IMR-90 (cell line): Measurements from ENCODE around the gene HINT3. TPM values are rescaled to one million over a fixed set of nuclear protein-coding genes. Genes with fewer than 3 reads are reported as not detected.

Experiments
- ATAC-seq: fragments of 200-7000 bp; cut with Tn5 transposase; 2 replicates; pipeline ENCODE4 v1.9.1; 2020; ENCODE audit warnings: low read depth, mild to moderate bottlenecking, moderate library complexity
- BruUV-seq: library from RNA; stranded (reverse); fragments of 400-500 nt; replicated peaks from 2 replicates; lab custom pipeline; 2021; lab: Mats Ljungman, UMichigan
- CTCF ChIA-PET: fragments of 300-600 bp; formaldehyde crosslinking; extraction: SDS; loops from one replicate; lab custom pipeline; 2021; ENCODE audit warnings: antibody characterized with exemption; lab: Yijun Ruan, JAX
- POLR2A ChIA-PET: fragments of 300-600 bp; sonication (Branson Sonifier 250); formaldehyde crosslinking; loops from one replicate; lab custom pipeline; 2022; ENCODE audit warnings: antibody characterized with exemption; ENCODE audit not compliant: unreplicated experiment; lab: Charles Lee
- DNase-seq: peaks from one replicate; pipeline ENCODE4 v3.0.0; 2013
- H2AFZ ChIP-seq: replicated peaks from 2 replicates; pipeline ENCODE3; 2013; ENCODE audit warnings: low read length, mild to moderate bottlenecking; ENCODE audit not compliant: poor library complexity
- H2AK5ac ChIP-seq: 2 replicates; pipeline ENCODE4 v1.6.1; 2013; ENCODE audit warnings: low read depth, low read length, inconsistent platforms
- H2AK9ac ChIP-seq: replicated peaks from 2 replicates; pipeline ENCODE3; 2013; ENCODE audit warnings: mild to moderate bottlenecking, low read depth, low read length, moderate library complexity; ENCODE audit not compliant: poor library complexity
- H2BK120ac ChIP-seq: 2 replicates; pipeline ENCODE4 v1.6.1; 2013; ENCODE audit warnings: low read depth, low read length, inconsistent platforms
- H2BK15ac ChIP-seq: 3 replicates; pipeline ENCODE4 v1.6.1; 2013; ENCODE audit warnings: low read depth, low read length, inconsistent platforms
- H2BK20ac ChIP-seq: 2 replicates; pipeline ENCODE4 v1.6.1; 2013; ENCODE audit warnings: low read depth, mild to moderate bottlenecking, inconsistent platforms, low read length, moderate library complexity
- H2BK5ac ChIP-seq: 2 replicates; pipeline ENCODE4 v1.6.1; 2013; ENCODE audit warnings: mild to moderate bottlenecking, low read depth, low read length, inconsistent platforms; ENCODE audit not compliant: poor library complexity, severe bottlenecking
- H3K14ac ChIP-seq: replicated peaks from 2 replicates; pipeline ENCODE4 v1.6.1; 2013; ENCODE audit warnings: low read depth, low read length, inconsistent platforms
- H3K18ac ChIP-seq: 2 replicates; pipeline ENCODE4 v1.6.1; 2013; ENCODE audit warnings: low read depth, low read length, control low read depth
- H3K23ac ChIP-seq: 2 replicates; pipeline ENCODE4 v1.6.1; 2013; ENCODE audit warnings: low read depth, low read length, inconsistent platforms
- H3K27ac ChIP-seq: 2 replicates; pipeline ENCODE4 v1.5.1; 2013; ENCODE audit warnings: mild to moderate bottlenecking, control low read depth, low read length; ENCODE audit not compliant: insufficient read depth
- H3K27me3 ChIP-seq: 2 replicates; pipeline ENCODE4 v1.6.1; 2013; ENCODE audit warnings: low read length; ENCODE audit not compliant: control insufficient read depth, insufficient read depth
- H3K36me3 ChIP-seq: 2 replicates; pipeline ENCODE4 v1.6.1; 2013; ENCODE audit warnings: low read length, mixed read lengths; ENCODE audit not compliant: control insufficient read depth, insufficient read depth
- H3K4ac ChIP-seq: 2 replicates; pipeline ENCODE4 v1.6.1; 2013; ENCODE audit warnings: low read depth, low read length, inconsistent platforms
- H3K4me1 ChIP-seq: 2 replicates; pipeline ENCODE4 v1.6.1; 2013; ENCODE audit warnings: low read length, mixed read lengths; ENCODE audit not compliant: control insufficient read depth, insufficient read depth
- H3K4me2 ChIP-seq: 2 replicates; pipeline ENCODE4 v1.6.1; 2013; ENCODE audit warnings: low read depth, mild to moderate bottlenecking, control low read depth, low read length, moderate library complexity
- H3K4me3 ChIP-seq: 2 replicates; pipeline ENCODE4 v1.5.1; 2013; ENCODE audit warnings: low read depth, mild to moderate bottlenecking, control low read depth, low read length, moderate library complexity; ENCODE audit not compliant: insufficient read depth
- H3K56ac ChIP-seq: 2 replicates; pipeline ENCODE4 v1.6.1; 2013; ENCODE audit warnings: low read length, inconsistent platforms; ENCODE audit not compliant: insufficient read depth; ENCODE audit errors: extremely low read depth
- H3K79me1 ChIP-seq, 2 experiments: 2 replicates each; pipeline ENCODE4 v1.6.1; 2013; ENCODE audit warnings: low read length in 2 of 2, inconsistent platforms in 1 of 2, low read depth in 1 of 2
- H3K9ac ChIP-seq: 2 replicates; pipeline ENCODE4 v1.6.1; 2013; ENCODE audit warnings: low read depth, low read length, control low read depth
- H3K9me1 ChIP-seq: 2 replicates; pipeline ENCODE4 v1.6.1; 2013; ENCODE audit warnings: low read length, inconsistent platforms; ENCODE audit not compliant: insufficient read depth
- H3K9me3 ChIP-seq: 2 replicates; pipeline ENCODE4 v1.6.1; 2013; ENCODE audit warnings: low read length; ENCODE audit not compliant: control insufficient read depth, insufficient read depth
- H4K20me1 ChIP-seq: 2 replicates; pipeline ENCODE4 v1.6.1; 2013; ENCODE audit warnings: low read length, inconsistent platforms; ENCODE audit not compliant: insufficient read depth
- H4K5ac ChIP-seq: 2 replicates; pipeline ENCODE4 v1.6.1; 2013; ENCODE audit warnings: mild to moderate bottlenecking, low read depth, low read length, control low read depth
- H4K8ac ChIP-seq, 2 experiments: 2 replicates each; pipeline ENCODE4 v1.6.1; 2013; ENCODE audit warnings: low read depth in 2 of 2, low read length in 2 of 2, control low read depth in 1 of 2, inconsistent platforms in 1 of 2
- H4K91ac ChIP-seq: 2 replicates; pipeline ENCODE4 v1.6.1; 2013; ENCODE audit warnings: low read depth, low read length, inconsistent platforms; ENCODE audit not compliant: insufficient read depth
- BHLHE40 ChIP-seq: fragments of 150-350 bp; IDR thresholded peaks from 2 replicates; pipeline ENCODE4 v1.6.1; 2016; ENCODE audit warnings: mild to moderate bottlenecking, low read depth, low read length
- CEBPB ChIP-seq: IDR thresholded peaks from 2 replicates; pipeline ENCODE4 v1.6.1; 2012; ENCODE audit warnings: low read depth, low read length, improper control_type of control experiment
- CHD1 ChIP-seq: IDR thresholded peaks from 2 replicates; pipeline ENCODE4 v1.6.1; 2012; ENCODE audit warnings: low read depth, low read length, improper control_type of control experiment
- ELK1 ChIP-seq: fragments of 150-350 bp; IDR thresholded peaks from 2 replicates; pipeline ENCODE4 v1.6.1; 2016; ENCODE audit warnings: low read depth, mild to moderate bottlenecking, low read length, moderate library complexity, borderline replicate concordance
- FOS ChIP-seq: fragments of 150-350 bp; IDR thresholded peaks from 2 replicates; pipeline ENCODE4 v1.6.1; 2016; ENCODE audit warnings: low read depth, low read length
- MAFK ChIP-seq: IDR thresholded peaks from 2 replicates; pipeline ENCODE4 v1.6.1; 2012; ENCODE audit warnings: low read depth, low read length, improper control_type of control experiment
- MAZ ChIP-seq: IDR thresholded peaks from 2 replicates; pipeline ENCODE4 v1.6.1; 2012; ENCODE audit warnings: low read depth, mild to moderate bottlenecking, low read length, improper control_type of control experiment, moderate library complexity, borderline replicate concordance
- MXI1 ChIP-seq: IDR thresholded peaks from 2 replicates; pipeline ENCODE4 v1.6.1; 2012; ENCODE audit warnings: low read depth, mild to moderate bottlenecking, low read length, moderate library complexity, borderline replicate concordance
- NFE2L2 ChIP-seq: fragments of 150-350 bp; IDR thresholded peaks from 2 replicates; pipeline ENCODE4 v1.6.1; 2016; ENCODE audit warnings: low read depth, mild to moderate bottlenecking, low read length
- POLR2A ChIP-seq: IDR thresholded peaks from 2 replicates; pipeline ENCODE4 v1.6.1; 2012; ENCODE audit warnings: mild to moderate bottlenecking, low read depth, low read length
- RAD21 ChIP-seq: IDR thresholded peaks from 2 replicates; pipeline ENCODE4 v1.6.1; 2012; ENCODE audit warnings: low read length, improper control_type of control experiment
- RCOR1 ChIP-seq: IDR thresholded peaks from 2 replicates; pipeline ENCODE4 v1.6.1; 2012; ENCODE audit warnings: mild to moderate bottlenecking, low read length, improper control_type of control experiment; ENCODE audit not compliant: insufficient replicate concordance
- RFX5 ChIP-seq: IDR thresholded peaks from 2 replicates; pipeline ENCODE4 v1.8.0; 2012; ENCODE audit warnings: low read depth, mild to moderate bottlenecking, low read length, moderate library complexity
- SMC3 ChIP-seq: fragments of 150-350 bp; IDR thresholded peaks from 2 replicates; pipeline ENCODE4 v1.6.1; 2016; ENCODE audit warnings: low read depth, mild to moderate bottlenecking, antibody characterized with exemption, low read length, moderate library complexity
- WGBS, 2 experiments: methylation state at CpG; one replicate each; pipeline versions ENCODE4 v1.1.5 to v1.1.7; 2013; ENCODE audit warnings: missing lambda C conversion rate in 2 of 2; ENCODE audit not compliant: insufficient read length in 1 of 2; ENCODE audit errors: extremely low coverage in 2 of 2; 5-methylcytosine and 5-hydroxymethylcytosine counted together
- dilution Hi-C: fragments of 300-500 bp; cut with HindIII; formaldehyde crosslinking; loops from one replicate; pipeline ENCODE4 v1.14.3; 2018; ENCODE audit warnings: low sequenced_read_pairs; ENCODE audit not compliant: unreplicated experiment
- in situ Hi-C: fragments of 300-500 bp; cut with MboI; formaldehyde crosslinking; loops from 3 replicates; pipeline ENCODE4 v1.14.3; 2019; ENCODE audit warnings: low sequenced_read_pairs, inconsistent platforms, mixed read lengths
- intact Hi-C: fragments of 100-400 bp; cut with micrococcal nuclease; formaldehyde crosslinking; loops from 2 replicates; pipeline ENCODE4 v1.10.0; 2022
- polyA plus RNA-seq, 3 experiments: library from polyadenylated mRNA; depleted of rRNA; stranded (reverse); fragments of >200 nt; gene quantifications; 2 replicates each; pipeline ENCODE4 v1.2.3, GENCODE V29; 2012; ENCODE audit warnings: low replicate concordance in 1 of 3
- total RNA-seq: library from RNA; depleted of rRNA; stranded (reverse); fragments of >200 nt; gene quantifications from 2 replicates; pipeline ENCODE4 v1.2.3, GENCODE V29; 2012
- TF ChIP-seq, protein P1 (sequence below): conservative IDR thresholded peaks from 2 replicates; pipeline ENCODE4 v1.5.1; 2012; ENCODE audit warnings: mild to moderate bottlenecking, low read depth, low read length, improper control_type of control experiment
- TF ChIP-seq, protein P2 (sequence below): fragments of 150-350 bp; IDR thresholded peaks from 2 replicates; pipeline ENCODE4 v1.6.1; 2017; ENCODE audit warnings: mild to moderate bottlenecking, antibody characterized with exemption, low read length, low read depth

HINT3 gene
- total and polyA plus RNA-seq, 2 of the 4 experiments (the other 2 are of a cell fraction), result 3.4 to 6.5 TPM

GRCh38 chr6:125985979-125986300 lies 29.4 kb downstream of the HINT3 start:
- BruUV-seq, result no TSS peak
- no peaks in the 10 kb centered on the region for H4K20me1 ChIP-seq
- intact Hi-C loops (no loop called here), dilution Hi-C loops (no loop called here), in situ Hi-C loops (no loop called here)
- H2AFZ ChIP-seq, result peak overlapping the region; percentile 96
- peak overlapping the region; percentile 85 for H3K9ac ChIP-seq
- peaks cover 11% of the 10 kb centered on the region; the same call in 1 of the 2 replicates for H3K9me1 ChIP-seq
- peak overlapping the region; percentile 93 for H3K4me3 ChIP-seq
- ATAC-seq, result no peak
- no peaks in the 10 kb centered on the region for H3K27me3 ChIP-seq
- ChIA-PET CTCF (interaction anchor here (1.0 to 1.6 kb wide), 3 partner anchors 10 to 12 kb away, joined by 3 to 7 read pairs (median 6); no protein-coding TSS in a partner anchor), POLR2A (interaction anchor here (0.6 kb wide), 4 partner anchors 71 to 1563 kb away, joined by 3 to 5 read pairs (median 4); no protein-coding TSS in a partner anchor)
- no peak overlapping the region; the same call in 1 of the 2 replicates for H2BK20ac ChIP-seq
- TF ChIP-seq RFX5 (no peak), FOS (no peak), CEBPB (no peak), RCOR1 (no peak), SMC3 (no peak), MAFK (no peak), MAZ (no peak), BHLHE40 (no peak), ELK1 (no peak), CHD1 (no peak), NFE2L2 (no peak), RAD21 (no peak), MXI1 (no peak), POLR2A (no peak)
- TF ChIP-seq, protein P1, sequence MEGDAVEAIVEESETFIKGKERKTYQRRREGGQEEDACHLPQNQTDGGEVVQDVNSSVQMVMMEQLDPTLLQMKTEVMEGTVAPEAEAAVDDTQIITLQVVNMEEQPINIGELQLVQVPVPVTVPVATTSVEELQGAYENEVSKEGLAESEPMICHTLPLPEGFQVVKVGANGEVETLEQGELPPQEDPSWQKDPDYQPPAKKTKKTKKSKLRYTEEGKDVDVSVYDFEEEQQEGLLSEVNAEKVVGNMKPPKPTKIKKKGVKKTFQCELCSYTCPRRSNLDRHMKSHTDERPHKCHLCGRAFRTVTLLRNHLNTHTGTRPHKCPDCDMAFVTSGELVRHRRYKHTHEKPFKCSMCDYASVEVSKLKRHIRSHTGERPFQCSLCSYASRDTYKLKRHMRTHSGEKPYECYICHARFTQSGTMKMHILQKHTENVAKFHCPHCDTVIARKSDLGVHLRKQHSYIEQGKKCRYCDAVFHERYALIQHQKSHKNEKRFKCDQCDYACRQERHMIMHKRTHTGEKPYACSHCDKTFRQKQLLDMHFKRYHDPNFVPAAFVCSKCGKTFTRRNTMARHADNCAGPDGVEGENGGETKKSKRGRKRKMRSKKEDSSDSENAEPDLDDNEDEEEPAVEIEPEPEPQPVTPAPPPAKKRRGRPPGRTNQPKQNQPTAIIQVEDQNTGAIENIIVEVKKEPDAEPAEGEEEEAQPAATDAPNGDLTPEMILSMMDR, result no peak
- TF ChIP-seq, protein P2, sequence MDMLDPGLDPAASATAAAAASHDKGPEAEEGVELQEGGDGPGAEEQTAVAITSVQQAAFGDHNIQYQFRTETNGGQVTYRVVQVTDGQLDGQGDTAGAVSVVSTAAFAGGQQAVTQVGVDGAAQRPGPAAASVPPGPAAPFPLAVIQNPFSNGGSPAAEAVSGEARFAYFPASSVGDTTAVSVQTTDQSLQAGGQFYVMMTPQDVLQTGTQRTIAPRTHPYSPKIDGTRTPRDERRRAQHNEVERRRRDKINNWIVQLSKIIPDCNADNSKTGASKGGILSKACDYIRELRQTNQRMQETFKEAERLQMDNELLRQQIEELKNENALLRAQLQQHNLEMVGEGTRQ, result no peak
- peak overlapping the region; percentile 42 for H2BK5ac ChIP-seq
- H2AK9ac ChIP-seq, result peak overlapping the region; percentile 86
- peaks cover 14 to 29% of the 10 kb centered on the region in 2 experiments; a peak in 3 of 4 replicates for H3K79me1 ChIP-seq
- peak overlapping the region; percentile 93 for H3K4me2 ChIP-seq
- H3K4me1 ChIP-seq, result peaks cover 11% of the 10 kb centered on the region
- H3K4ac ChIP-seq, result peak overlapping the region; percentile 96
- no peaks in the 10 kb centered on the region for H3K36me3 ChIP-seq
- H4K5ac ChIP-seq, result peak overlapping the region; percentile 97
- peak overlapping the region; percentile 75 for H3K56ac ChIP-seq
- H3K23ac ChIP-seq, result peak overlapping the region; percentile 73
- H4K91ac ChIP-seq, result peak overlapping the region; percentile 78; the same call in 1 of the 2 replicates
- H3K27ac ChIP-seq, result peak overlapping the region; percentile 59
- H2AK5ac ChIP-seq, result 0 out of 2 replicates have a peak overlapping the region, but pooled peaks have one; percentile 53
- peak overlapping the region; percentile 82 for H2BK120ac ChIP-seq
- H3K18ac ChIP-seq, result peak overlapping the region; percentile 85
- peak overlapping the region; percentile 78 to 98 for H4K8ac ChIP-seq
- peak overlapping the region; percentile 35; the same call in 1 of the 3 replicates for H2BK15ac ChIP-seq
- DNase-seq, result no peak
- no peaks in the 10 kb centered on the region for H3K9me3 ChIP-seq
- no CpG with 5 or more reads among the region's 3 CpGs for WGBS, 2 experiments
- H3K14ac ChIP-seq, result peak overlapping the region; percentile 87
